ENCODE results near the gene EMD.

GRCh38 chrX:154403192-154403591 lies 24.1 kb downstream of the EMD start:
- TF ChIP-seq CTCF (IDR thresholded peaks at IDR 0.05) (no peak), ZFX (IDR thresholded peaks at IDR 0.05; ENCODE audit: borderline replicate concordance) (no peak)
